Measurements from ENCODE around the gene JMJD6. TPM values are rescaled to one million over a fixed set of nuclear protein-coding genes. Genes with fewer than 3 reads are reported as not detected.
A peak's percentile ranks its signal among the peaks of the same experiment; 100 is the strongest.

JMJD6 gene
- total RNA-seq, 2 donors from 2014 or later, result 38.6 to 41.6 TPM

- no peak overlapping the region for H3K4me3 ChIP-seq
- TF ChIP-seq CTCF (IDR thresholded peaks at IDR 0.05), result no peak
- no peaks in the 10 kb centered on the region for H3K9me3 ChIP-seq
- no peaks in the 10 kb centered on the region for H3K36me3 ChIP-seq
- H3K27me3 ChIP-seq, result no peaks in the 10 kb centered on the region
- DNase-seq, result no peak
- H3K9ac ChIP-seq (ENCODE audit: low read depth in 2 of 2, low read length in 2 of 2), result peak overlapping the region in 1 of 2 donors; percentile 26
- intact Hi-C loops (cut with DNase I), result no loop called here
- no peaks in the 10 kb centered on the region for H3K4me1 ChIP-seq
- H3K27ac ChIP-seq, result no peak overlapping the region
Observed at GRCh38 chr17:76696763-76697701, 29.4 kb downstream of the JMJD6 start.

GRCh38 chr17:76695059-76695831 is 31.2 kb downstream of the JMJD6 start:
- H3K27ac ChIP-seq, result no peak overlapping the region
- no peak for DNase-seq
- H3K36me3 ChIP-seq, result no peaks in the 10 kb centered on the region
- no peaks in the 10 kb centered on the region for H3K4me1 ChIP-seq
- no peak for TF ChIP-seq CTCF (IDR thresholded peaks at IDR 0.05)
- H3K4me3 ChIP-seq, result no peak overlapping the region
- no peaks in the 10 kb centered on the region for H3K9me3 ChIP-seq
- H3K9ac ChIP-seq (ENCODE audit: low read depth in 2 of 2, low read length in 2 of 2), result no peak overlapping the region
- intact Hi-C loops (cut with DNase I), result no loop called here
- H3K27me3 ChIP-seq, result no peaks in the 10 kb centered on the region

GRCh38 chr17:76691379-76692191 is 34.8 kb downstream of the JMJD6 start:
- Histone ChIP-seq H3K27ac (no peak overlapping the region), H3K36me3 (no peaks in the 10 kb centered on the region), H3K9me3 (no peaks in the 10 kb centered on the region), H3K27me3 (no peaks in the 10 kb centered on the region), H3K4me3 (no peak overlapping the region), H3K9ac (ENCODE audit: low read depth in 2 of 2, low read length in 2 of 2) (no peak overlapping the region), H3K4me1 (no peaks in the 10 kb centered on the region)
- DNase-seq, result no peak
- intact Hi-C loops (cut with DNase I), result no loop called here
- TF ChIP-seq CTCF (IDR thresholded peaks at IDR 0.05), result no peak

DNA sequence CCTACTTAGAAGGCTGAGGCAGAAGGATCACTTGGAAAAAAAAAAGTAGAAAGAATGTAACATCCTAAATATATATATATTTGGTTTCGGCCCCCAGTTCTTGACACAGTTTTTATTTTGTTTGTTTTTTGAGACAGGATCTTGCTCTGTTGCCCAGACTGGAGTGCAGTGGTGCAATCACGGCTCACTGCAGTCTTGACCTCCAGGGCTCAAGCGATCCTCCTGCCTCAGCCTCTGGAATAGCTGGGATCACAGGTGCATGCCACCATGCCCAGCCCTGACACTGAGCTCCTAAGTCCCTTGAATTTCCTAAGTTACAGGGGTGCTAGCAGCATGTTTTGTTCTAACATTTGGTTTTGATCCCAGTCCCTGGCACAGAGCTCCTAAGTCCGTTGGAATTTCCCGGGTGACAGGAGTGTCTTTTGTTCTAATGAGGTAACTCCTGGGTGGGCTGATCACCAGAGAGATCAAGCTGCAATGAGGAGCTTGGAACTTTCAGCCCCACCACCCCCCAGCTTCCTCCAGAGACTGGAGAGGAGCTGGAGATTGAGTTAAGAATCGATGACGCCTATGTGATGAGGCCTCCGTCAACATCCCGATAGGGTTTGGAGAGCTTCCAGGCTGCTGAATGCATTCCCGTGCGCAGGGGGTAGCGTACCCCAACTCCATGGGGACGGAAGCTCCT is 35.7 kb downstream of the JMJD6 start:
- no peak overlapping the region for H3K4me3 ChIP-seq
- H3K27me3 ChIP-seq, result no peaks in the 10 kb centered on the region
- H3K4me1 ChIP-seq, result no peaks in the 10 kb centered on the region
- intact Hi-C loops (cut with DNase I), result no loop called here
- H3K27ac ChIP-seq, result no peak overlapping the region
- DNase-seq, result no peak
- TF ChIP-seq CTCF (IDR thresholded peaks at IDR 0.05), result no peak
- no peaks in the 10 kb centered on the region for H3K36me3 ChIP-seq
- no peaks in the 10 kb centered on the region for H3K9me3 ChIP-seq
- no peak overlapping the region for H3K9ac ChIP-seq (ENCODE audit: low read depth in 2 of 2, low read length in 2 of 2)

All from colonic mucosa (tissue), 4 donors.